ENCODE measurements around the gene PLCB1. TPM values are rescaled to one million over a fixed set of nuclear protein-coding genes. Genes with fewer than 3 reads are reported as not detected.
A peak's percentile ranks its signal among the peaks of the same experiment; 100 is the strongest.

The PLCB1 gene
- total and polyA plus RNA-seq, 2 donors (not counting 3 experiments of a cell fraction or from before 2014, with no cell fraction given), result 10.2 to 53.4 TPM

GRCh38 chr20:8133310-8133768 is 1.3 kb downstream of the PLCB1 start:
- Histone ChIP-seq H3K4me2 (ENCODE audit: insufficient read depth, low read length) (peak overlapping the region; percentile 90), H3K4me3 (replicated peaks in 1 of 3; ENCODE audit: insufficient read depth in 1 of 3, low read depth in 1 of 3, low read length in 3 of 3) (peak overlapping the region; percentile 65 to 92 (median 83)), H3K9ac (replicated peaks; ENCODE audit: extremely low read depth, insufficient read depth, low read length) (peak overlapping the region; percentile 69), H3K27me3 (ENCODE audit: control insufficient read depth in 2 of 2, insufficient read depth in 2 of 2, low read length in 2 of 2) (no peaks in the 10 kb centered on the region), H3K4me1 (ENCODE audit: control insufficient read depth, extremely low read depth, insufficient read depth, low read length) (peaks cover 12% of the 10 kb centered on the region), H4K20me1 (replicated peaks; ENCODE audit: control insufficient read depth, extremely low read depth, insufficient read depth, low read length) (no peaks in the 10 kb centered on the region), H3K9me1 (replicated peaks; ENCODE audit: control insufficient read depth, extremely low read depth, insufficient read depth, low read length) (no peaks in the 10 kb centered on the region), H3K36me3 (ENCODE audit: control insufficient read depth in 2 of 2, extremely low read depth in 1 of 2, insufficient read depth in 2 of 2, low read length in 2 of 2) (no peaks in the 10 kb centered on the region), H3K79me2 (ENCODE audit: control insufficient read depth, insufficient read depth, low read length) (peaks cover 26% of the 10 kb centered on the region), H3K27ac (ENCODE audit: insufficient read depth, low read depth, low read length) (no peak overlapping the region), H2AFZ (ENCODE audit: low read depth, low read length) (peak overlapping the region; percentile 89), H3K9me3 (replicated peaks; ENCODE audit: control insufficient read depth, insufficient read depth, low read length) (no peaks in the 10 kb centered on the region)
- ChIA-PET POLR2A (no interaction called here), CTCF (interaction anchor here (0.5 to 13.3 kb wide), 11 partner anchors 12 to 587 kb away, joined by 3 to 210 read pairs (median 4); no protein-coding TSS in a partner anchor)
- intact Hi-C loops (cut with micrococcal nuclease), result loop anchor here (2.0 to 5.0 kb wide), 4 partner anchors 15 to 524 kb away; no protein-coding TSS in a partner anchor
- no peak for DNase-seq (ENCODE audit: low read depth, low spot score)
- no peak for FAIRE-seq
- no peak for TF ChIP-seq EZH2 (IDR thresholded peaks at IDR 0.05; ENCODE audit: borderline replicate concordance, low read depth, low read length, severe bottlenecking)
- TF ChIP-seq, protein P1, sequence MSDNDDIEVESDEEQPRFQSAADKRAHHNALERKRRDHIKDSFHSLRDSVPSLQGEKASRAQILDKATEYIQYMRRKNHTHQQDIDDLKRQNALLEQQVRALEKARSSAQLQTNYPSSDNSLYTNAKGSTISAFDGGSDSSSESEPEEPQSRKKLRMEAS (IDR thresholded peaks at IDR 0.05; ENCODE audit: insufficient read depth, insufficient read length), result no peak
- no peak for TF ChIP-seq POLR2A (IDR thresholded peaks at IDR 0.05; ENCODE audit: low read depth, low read length)
- TF ChIP-seq FOS (IDR thresholded peaks at IDR 0.05; ENCODE audit: borderline replicate concordance, insufficient read depth, low read length), result no peak
- no peak for TF ChIP-seq POLR2AphosphoS5 (IDR thresholded peaks at IDR 0.05; ENCODE audit: insufficient read depth, low read depth, low read length)
- no peak for TF ChIP-seq JUN (IDR thresholded peaks at IDR 0.05; ENCODE audit: borderline replicate concordance, insufficient read depth, insufficient read length, low read depth)
- no TSS peak for BruUV-seq (replicated peaks)
- dilution Hi-C loops (cut with MboI; ENCODE audit: extremely low pct_ligation_motif_present, low sequenced_read_pairs), result no loop called here

DNA sequence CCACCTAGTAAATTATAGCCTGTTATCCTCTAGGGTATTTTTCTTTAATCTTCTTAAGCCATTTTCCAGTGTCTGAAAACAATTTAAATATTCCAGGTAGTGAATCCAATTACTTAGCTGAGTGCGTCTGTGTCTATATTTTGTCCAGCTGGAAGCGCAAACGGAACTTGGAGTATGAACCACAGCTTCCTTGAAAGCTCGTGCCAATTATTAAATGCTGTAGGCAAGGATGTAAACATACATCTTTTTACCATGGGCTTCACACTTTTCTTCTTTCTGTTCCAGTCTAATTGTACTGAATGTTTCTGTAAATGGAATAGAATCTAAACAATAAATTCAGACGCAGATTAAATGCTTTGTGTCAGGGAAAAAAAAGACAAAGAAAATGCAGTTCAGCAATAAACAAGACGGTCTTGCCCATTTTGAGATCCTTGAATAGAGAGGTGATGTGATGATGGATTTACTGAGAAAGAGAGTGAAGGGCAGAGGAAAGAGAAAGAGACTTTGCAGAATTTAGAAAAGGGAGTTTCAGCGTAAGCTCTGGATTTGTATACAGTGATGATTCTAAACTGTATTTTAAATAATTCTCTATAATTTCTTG is 1.9 kb downstream of the PLCB1 start:
- no peak for TF ChIP-seq FOS (IDR thresholded peaks at IDR 0.05; ENCODE audit: borderline replicate concordance, insufficient read depth, low read length)
- no peak for TF ChIP-seq POLR2AphosphoS5 (IDR thresholded peaks at IDR 0.05; ENCODE audit: insufficient read depth, low read depth, low read length)
- no peak for TF ChIP-seq POLR2A (IDR thresholded peaks at IDR 0.05; ENCODE audit: low read depth, low read length)
- no peak for TF ChIP-seq GATA2 (IDR thresholded peaks at IDR 0.05; ENCODE audit: insufficient read depth, insufficient read length, low read depth, low read length)
- TF ChIP-seq, protein P1 (IDR thresholded peaks at IDR 0.05; ENCODE audit: insufficient read depth, insufficient read length), result no peak
- TF ChIP-seq EZH2 (IDR thresholded peaks at IDR 0.05; ENCODE audit: borderline replicate concordance, low read depth, low read length, severe bottlenecking), result no peak
- no peak for TF ChIP-seq CTCF (IDR thresholded peaks at IDR 0.05; ENCODE audit: extremely low read depth in 1 of 2, insufficient read depth in 1 of 2, low read depth in 1 of 2, low read length in 2 of 2)
- TF ChIP-seq MYC (IDR thresholded peaks at IDR 0.05; ENCODE audit: low read depth, low read length), result no peak
- Histone ChIP-seq H3K4me3 (replicated peaks in 1 of 3; ENCODE audit: insufficient read depth in 1 of 3, low read depth in 1 of 3, low read length in 3 of 3) (no peak overlapping the region), H3K27ac (ENCODE audit: insufficient read depth, low read depth, low read length) (no peak overlapping the region), H2AFZ (ENCODE audit: low read depth, low read length) (no peak overlapping the region), H3K27me3 (ENCODE audit: control insufficient read depth in 2 of 2, insufficient read depth in 2 of 2, low read length in 2 of 2) (no peaks in the 10 kb centered on the region), H3K4me2 (ENCODE audit: insufficient read depth, low read length) (peak overlapping the region; percentile 90), H3K9ac (replicated peaks; ENCODE audit: extremely low read depth, insufficient read depth, low read length) (no peak overlapping the region), H3K79me2 (ENCODE audit: control insufficient read depth, insufficient read depth, low read length) (peaks cover 26% of the 10 kb centered on the region), H3K36me3 (ENCODE audit: control insufficient read depth in 2 of 2, extremely low read depth in 1 of 2, insufficient read depth in 2 of 2, low read length in 2 of 2) (no peaks in the 10 kb centered on the region), H3K9me3 (replicated peaks; ENCODE audit: control insufficient read depth, insufficient read depth, low read length) (no peaks in the 10 kb centered on the region), H3K9me1 (replicated peaks; ENCODE audit: control insufficient read depth, extremely low read depth, insufficient read depth, low read length) (no peaks in the 10 kb centered on the region), H4K20me1 (replicated peaks; ENCODE audit: control insufficient read depth, extremely low read depth, insufficient read depth, low read length) (no peaks in the 10 kb centered on the region), H3K4me1 (ENCODE audit: control insufficient read depth, extremely low read depth, insufficient read depth, low read length) (peaks cover 12% of the 10 kb centered on the region)
- DNase-seq (ENCODE audit: low read depth, low spot score) (peak; percentile 49), FAIRE-seq (peak; percentile 63)
- dilution Hi-C loops (cut with MboI; ENCODE audit: extremely low pct_ligation_motif_present, low sequenced_read_pairs), result no loop called here
- CTCF ChIA-PET, result interaction anchor here (0.5 to 13.3 kb wide), 13 partner anchors 10 to 587 kb away, joined by 3 to 210 read pairs (median 4); no protein-coding TSS in a partner anchor
- intact Hi-C loops (cut with micrococcal nuclease), result loop anchor here (2.0 to 5.0 kb wide), 4 partner anchors 15 to 523 kb away; no protein-coding TSS in a partner anchor
- POLR2A ChIA-PET, result no interaction called here
- TSS peak; percentile 15 for BruUV-seq (replicated peaks)
